OCI-M1 (cell line): Measurements from ENCODE around the gene FGF12.
A peak's percentile ranks its signal among the peaks of the same experiment; 100 is the strongest.

Experiments
- DNase-seq: peaks from one replicate; lab custom pipeline; 2025; lab: John Stamatoyannopoulos, UW

Gene FGF12

GRCh38 chr3:192332386-192333291 is 394.7 kb downstream of the FGF12 start:
- no peak for DNase-seq

GRCh38 chr3:192331749-192332385 is 395.5 kb downstream of the FGF12 start:
- peak; percentile 45 for DNase-seq

GRCh38 chr3:192326656-192327055 is 400.7 kb downstream of the FGF12 start:
- no peak for DNase-seq

- DNase-seq, result no peak
Observed at GRCh38 chr3:192317564-192317963, 409.8 kb downstream of the FGF12 start.

- DNase-seq, result no peak
Observed at GRCh38 chr3:192313605-192314004, 413.7 kb downstream of the FGF12 start.

- DNase-seq, result no peak
Observed at GRCh38 chr3:192307631-192308030, 419.7 kb downstream of the FGF12 start.

- DNase-seq, result no peak
Observed at GRCh38 chr3:192303235-192303634, 424.1 kb downstream of the FGF12 start.

GRCh38 chr3:192302721-192303120 is 424.6 kb downstream of the FGF12 start:
- no peak for DNase-seq

- DNase-seq, result no peak
Observed at GRCh38 chr3:192299921-192300320, 427.4 kb downstream of the FGF12 start.

GRCh38 chr3:192296845-192297244 is 430.5 kb downstream of the FGF12 start:
- DNase-seq, result no peak

GRCh38 chr3:192284443-192285072 is 442.8 kb downstream of the FGF12 start:
- DNase-seq, result no peak

- no peak for DNase-seq
Observed at GRCh38 chr3:192281207-192281880, 446.0 kb downstream of the FGF12 start.

- no peak for DNase-seq
Observed at GRCh38 chr3:192279664-192280063, 447.7 kb downstream of the FGF12 start.

- no peak for DNase-seq
Observed at GRCh38 chr3:192277477-192277876, 449.9 kb downstream of the FGF12 start.

GRCh38 chr3:192275741-192276355 is 451.5 kb downstream of the FGF12 start:
- DNase-seq, result no peak

GRCh38 chr3:192273697-192274010 is 453.7 kb downstream of the FGF12 start:
- no peak for DNase-seq

- no peak for DNase-seq
Observed at GRCh38 chr3:192273001-192273696, 454.2 kb downstream of the FGF12 start.

GRCh38 chr3:192262001-192262400 is 465.3 kb downstream of the FGF12 start:
- DNase-seq, result no peak

GRCh38 chr3:192261135-192261534 is 466.2 kb downstream of the FGF12 start:
- DNase-seq, result no peak

GRCh38 chr3:192260116-192261010 is 467.0 kb downstream of the FGF12 start:
- no peak for DNase-seq
